Measurements from ENCODE around the gene PCBP4.

Gene PCBP4

GRCh38 chr3:51967384-51968169, at the start of gene PCBP4:
PCBP4 (minus strand) TSS chr3:51967454; CDS start chr3:51961240, 6,214 bp downstream.
- DNase-seq (ENCODE audit: low read depth): no peak

- no peak for DNase-seq (ENCODE audit: low read depth)
These were observed 48.4 kb upstream of the PCBP4 start for GRCh38 chr3:52015438-52016228.

- no peak for DNase-seq (ENCODE audit: low read depth)
These were observed 47.4 kb upstream of the PCBP4 start for GRCh38 chr3:52014613-52015012.

GRCh38 chr3:52013802-52014598, 46.7 kb upstream of the PCBP4 start:
- DNase-seq (ENCODE audit: low read depth): no peak

GRCh38 chr3:52012699-52013098, 45.4 kb upstream of the PCBP4 start:
- DNase-seq (ENCODE audit: low read depth): no peak

GRCh38 chr3:52010431-52010830, 43.2 kb upstream of the PCBP4 start:
- DNase-seq (ENCODE audit: low read depth): no peak

- no peak for DNase-seq (ENCODE audit: low read depth)
These were observed 40.0 kb upstream of the PCBP4 start for GRCh38 chr3:52007291-52007690.

- no peak for DNase-seq (ENCODE audit: low read depth)
These were observed 39.5 kb upstream of the PCBP4 start for GRCh38 chr3:52006820-52007133.

- no peak for DNase-seq (ENCODE audit: low read depth)
These were observed 39.0 kb upstream of the PCBP4 start for GRCh38 chr3:52006017-52006819.

- no peak for DNase-seq (ENCODE audit: low read depth)
These were observed 38.3 kb upstream of the PCBP4 start for GRCh38 chr3:52005571-52005986.

- no peak for DNase-seq (ENCODE audit: low read depth)
These were observed 37.7 kb upstream of the PCBP4 start for GRCh38 chr3:52004906-52005395.

GRCh38 chr3:52004163-52004787, 37.0 kb upstream of the PCBP4 start:
- DNase-seq (ENCODE audit: low read depth): no peak

GRCh38 chr3:52002748-52003147, 35.5 kb upstream of the PCBP4 start:
- DNase-seq (ENCODE audit: low read depth): no peak

GRCh38 chr3:52001443-52001974, 34.3 kb upstream of the PCBP4 start:
- DNase-seq (ENCODE audit: low read depth): peak; percentile 71

GRCh38 chr3:51999846-52000245, 32.6 kb upstream of the PCBP4 start:
- no peak for DNase-seq (ENCODE audit: low read depth)

- DNase-seq (ENCODE audit: low read depth): no peak
These were observed 31.5 kb upstream of the PCBP4 start for GRCh38 chr3:51998774-51999173.

GRCh38 chr3:51997935-51998596, 30.8 kb upstream of the PCBP4 start:
- DNase-seq (ENCODE audit: low read depth): no peak

GRCh38 chr3:51997172-51997571, 29.9 kb upstream of the PCBP4 start:
- DNase-seq (ENCODE audit: low read depth): no peak

- DNase-seq (ENCODE audit: low read depth): peak; percentile 71
These were observed 28.3 kb upstream of the PCBP4 start, which contains the start of gene RPL29 for GRCh38 chr3:51995346-51996163. RPL29 (minus strand) TSS chr3:51995895; CDS start chr3:51995461, 434 bp downstream.

Data from stimulated activated CD8-positive, alpha-beta memory T cell treated with anti-CD3 and anti-CD28 coated beads, Interleukin-15, amount 100 ng/mL, for 24 hours (primary cell).